ENCODE results near the gene PXDN. TPM values are rescaled to one million over a fixed set of nuclear protein-coding genes. Genes with fewer than 3 reads are reported as not detected.
A peak's percentile ranks its signal among the peaks of the same experiment; 100 is the strongest.

PXDN gene
- total and polyA plus RNA-seq, 2 of the 13 experiments (the other 11 are each of a cell fraction or from before 2014, with no cell fraction given), result not detected

DNA sequence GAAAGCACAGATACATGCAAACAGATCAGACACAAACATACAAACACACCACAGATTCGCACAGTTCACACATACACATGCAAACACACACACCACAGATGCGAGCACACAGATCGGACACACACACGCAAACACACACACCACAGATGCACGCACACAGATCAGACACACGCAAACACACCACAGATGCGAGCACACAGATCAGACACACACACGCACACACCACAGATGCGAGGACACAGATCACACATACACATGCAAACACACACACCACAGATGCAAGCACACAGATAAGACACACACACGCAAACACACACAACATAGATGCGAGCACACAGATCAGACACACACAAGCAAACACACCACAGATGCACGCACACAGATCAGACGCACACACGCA lies 149.0 kb downstream of the PXDN start (continued):
- TF ChIP-seq ZNF317 (CRISPR knock-in tag; IDR thresholded peaks at IDR 0.05) (no peak), SALL2 (CRISPR knock-in tag; IDR thresholded peaks at IDR 0.05) (no peak), ZBTB14 (CRISPR knock-in tag; IDR thresholded peaks at IDR 0.05) (no peak), ZNF589 (CRISPR knock-in tag; conservative IDR thresholded peaks at IDR 0.05) (no peak), NBN (conservative IDR thresholded peaks at IDR 0.05) (0 out of 2 replicates have a peak, but pooled peaks have one; percentile 59), TAF1 (CRISPR knock-in tag; IDR thresholded peaks at IDR 0.05) (no peak), ATRX (CRISPR knock-in tag; IDR thresholded peaks at IDR 0.05; ENCODE audit: borderline replicate concordance) (no peak), KLF9 (CRISPR knock-in tag; IDR thresholded peaks at IDR 0.05; ENCODE audit: low read depth) (no peak), MAZ (IDR thresholded peaks at IDR 0.05; ENCODE audit: borderline replicate concordance, low read depth, low read length) (no peak), MAZ (CRISPR knock-in tag; IDR thresholded peaks at IDR 0.05; ENCODE audit: low read depth) (no peak), MEIS2 (CRISPR knock-in tag; IDR thresholded peaks at IDR 0.05) (no peak), SKI (IDR thresholded peaks at IDR 0.05; ENCODE audit: partially characterized antibody) (no peak), MYC (CRISPR knock-in tag; IDR thresholded peaks at IDR 0.05; ENCODE audit: borderline replicate concordance) (no peak)
- TF ChIP-seq, protein P1, sequence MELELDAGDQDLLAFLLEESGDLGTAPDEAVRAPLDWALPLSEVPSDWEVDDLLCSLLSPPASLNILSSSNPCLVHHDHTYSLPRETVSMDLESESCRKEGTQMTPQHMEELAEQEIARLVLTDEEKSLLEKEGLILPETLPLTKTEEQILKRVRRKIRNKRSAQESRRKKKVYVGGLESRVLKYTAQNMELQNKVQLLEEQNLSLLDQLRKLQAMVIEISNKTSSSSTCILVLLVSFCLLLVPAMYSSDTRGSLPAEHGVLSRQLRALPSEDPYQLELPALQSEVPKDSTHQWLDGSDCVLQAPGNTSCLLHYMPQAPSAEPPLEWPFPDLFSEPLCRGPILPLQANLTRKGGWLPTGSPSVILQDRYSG (CRISPR knock-in tag; IDR thresholded peaks at IDR 0.05), result no peak
- TF ChIP-seq, protein P2, sequence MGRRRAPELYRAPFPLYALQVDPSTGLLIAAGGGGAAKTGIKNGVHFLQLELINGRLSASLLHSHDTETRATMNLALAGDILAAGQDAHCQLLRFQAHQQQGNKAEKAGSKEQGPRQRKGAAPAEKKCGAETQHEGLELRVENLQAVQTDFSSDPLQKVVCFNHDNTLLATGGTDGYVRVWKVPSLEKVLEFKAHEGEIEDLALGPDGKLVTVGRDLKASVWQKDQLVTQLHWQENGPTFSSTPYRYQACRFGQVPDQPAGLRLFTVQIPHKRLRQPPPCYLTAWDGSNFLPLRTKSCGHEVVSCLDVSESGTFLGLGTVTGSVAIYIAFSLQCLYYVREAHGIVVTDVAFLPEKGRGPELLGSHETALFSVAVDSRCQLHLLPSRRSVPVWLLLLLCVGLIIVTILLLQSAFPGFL (CRISPR knock-in tag; IDR thresholded peaks at IDR 0.05), result no peak
